ENCODE measurements around the gene AGPS.

AGPS gene

DNA sequence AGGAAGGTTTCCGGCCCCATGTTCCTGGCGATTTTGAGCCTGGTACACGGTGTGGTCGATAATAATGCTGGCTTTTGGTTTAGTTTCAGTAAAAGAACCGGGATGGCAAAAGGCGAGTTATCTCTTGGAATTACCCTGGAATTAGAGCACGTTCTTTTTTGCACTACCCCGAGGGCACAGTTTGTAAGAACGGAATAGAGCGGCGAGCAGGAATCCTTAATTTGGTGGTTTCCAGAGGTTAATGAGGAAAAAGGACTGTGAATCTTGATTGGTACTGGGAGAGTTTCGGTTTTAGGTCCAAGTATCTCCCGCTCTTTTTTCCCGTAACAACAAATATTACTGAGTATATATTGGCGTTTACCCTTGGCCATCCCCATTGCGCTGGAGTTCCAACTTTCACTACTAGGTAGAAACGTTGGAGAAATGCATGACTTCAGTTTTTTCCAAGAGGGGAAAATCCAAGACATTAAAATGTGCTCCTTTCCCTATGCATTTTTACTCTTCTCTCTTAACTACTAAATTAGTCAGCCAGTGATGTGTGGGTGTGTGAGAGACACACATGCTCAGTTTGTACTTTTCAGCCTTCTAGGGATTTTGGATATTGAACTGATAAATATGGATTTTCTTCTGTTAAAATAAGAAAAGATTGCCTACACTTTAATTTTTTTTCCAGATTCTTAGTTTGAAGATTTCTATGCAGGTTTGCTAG is 160.8 kb downstream of the AGPS start (continued):
- TF ChIP-seq, protein P1, sequence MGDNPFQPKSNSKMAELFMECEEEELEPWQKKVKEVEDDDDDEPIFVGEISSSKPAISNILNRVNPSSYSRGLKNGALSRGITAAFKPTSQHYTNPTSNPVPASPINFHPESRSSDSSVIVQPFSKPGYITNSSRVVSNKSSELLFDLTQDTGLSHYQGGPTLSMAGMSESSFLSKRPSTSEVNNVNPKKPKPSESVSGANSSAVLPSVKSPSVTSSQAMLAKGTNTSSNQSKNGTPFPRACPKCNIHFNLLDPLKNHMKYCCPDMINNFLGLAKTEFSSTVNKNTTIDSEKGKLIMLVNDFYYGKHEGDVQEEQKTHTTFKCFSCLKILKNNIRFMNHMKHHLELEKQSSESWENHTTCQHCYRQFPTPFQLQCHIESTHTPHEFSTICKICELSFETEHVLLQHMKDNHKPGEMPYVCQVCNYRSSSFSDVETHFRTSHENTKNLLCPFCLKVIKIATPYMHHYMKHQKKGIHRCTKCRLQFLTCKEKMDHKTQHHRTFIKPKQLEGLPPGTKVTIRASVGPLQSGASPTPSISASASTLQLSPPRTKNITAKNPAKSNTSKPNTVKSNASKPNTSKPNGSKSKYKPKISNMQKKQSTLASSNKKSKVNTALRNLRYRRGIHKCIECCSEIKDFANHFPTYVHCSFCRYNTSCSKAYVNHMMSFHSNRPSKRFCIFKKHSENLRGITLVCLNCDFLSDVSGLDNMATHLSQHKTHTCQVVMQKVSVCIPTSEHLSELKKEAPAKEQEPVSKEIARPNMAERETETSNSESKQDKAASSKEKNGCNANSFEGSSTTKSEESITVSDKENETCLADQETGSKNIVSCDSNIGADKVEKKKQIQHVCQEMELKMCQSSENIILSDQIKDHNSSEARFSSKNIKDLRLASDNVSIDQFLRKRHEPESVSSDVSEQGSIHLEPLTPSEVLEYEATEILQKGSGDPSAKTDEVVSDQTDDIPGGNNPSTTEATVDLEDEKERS (tag by site-specific recombination; IDR thresholded peaks at IDR 0.05): no peak
- TF ChIP-seq RBAK (tag by site-specific recombination; IDR thresholded peaks at IDR 0.05) (no peak), ZNF391 (tag by site-specific recombination; IDR thresholded peaks at IDR 0.05; ENCODE audit: borderline replicate concordance, low read depth) (no peak), ZNF175 (tag by site-specific recombination; IDR thresholded peaks at IDR 0.05) (no peak), HOXD13 (CRISPR knock-in tag; IDR thresholded peaks at IDR 0.05; ENCODE audit: borderline replicate concordance) (no peak), ZNF707 (tag by site-specific recombination; IDR thresholded peaks at IDR 0.05) (no peak), ZNF239 (tag by site-specific recombination; IDR thresholded peaks at IDR 0.05) (no peak), ZNF629 (tag by site-specific recombination; IDR thresholded peaks at IDR 0.05) (0 out of 2 replicates have a peak, but pooled peaks have one; percentile 3), ZNF24 (tag by site-specific recombination; IDR thresholded peaks at IDR 0.05) (no peak), ZNF747 (tag by site-specific recombination; IDR thresholded peaks at IDR 0.05) (no peak), ZNF311 (tag by site-specific recombination; IDR thresholded peaks at IDR 0.05; ENCODE audit: borderline replicate concordance) (no peak), ZNF600 (tag by site-specific recombination; IDR thresholded peaks at IDR 0.05) (peak; percentile 7; the same call in 1 of the 2 replicates)

DNA sequence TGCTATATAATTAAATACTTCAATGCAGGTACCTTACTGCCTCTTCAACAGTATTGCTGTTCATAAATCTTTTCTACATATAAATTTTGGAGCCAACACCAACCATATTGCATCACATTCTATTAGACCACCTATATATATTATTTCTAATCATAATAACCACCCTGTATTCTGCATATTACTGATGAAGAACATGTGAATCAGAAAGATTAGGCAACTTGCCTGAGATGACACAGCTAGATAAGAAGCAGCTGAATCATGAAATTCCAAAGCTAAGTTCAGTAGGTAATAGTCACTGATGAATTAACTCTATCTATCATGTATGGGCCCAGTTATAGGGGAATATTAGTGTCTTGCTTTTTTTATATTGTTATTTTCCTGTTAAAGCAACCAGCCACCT is 161.8 kb downstream of the AGPS start:
- CTCF ChIA-PET: interaction anchor here (0.6 to 2.0 kb wide), 2 partner anchors 50 to 300 kb away, joined by 3 to 4 read pairs; no protein-coding TSS in a partner anchor
- H3K4me1 ChIP-seq (ENCODE audit: control insufficient read depth, insufficient read depth, low read length): no peaks in the 10 kb centered on the region
- H3K36me3 ChIP-seq (ENCODE audit: control insufficient read depth in 2 of 2, insufficient read depth in 1 of 2, low read length in 2 of 2): no peaks in the 10 kb centered on the region
- H3K4me3 ChIP-seq (ENCODE audit: low read depth, low read length): no peak overlapping the region
- no peak overlapping the region for H3K27ac ChIP-seq (ENCODE audit: extremely low read depth, low read depth, low read length)
- no peaks in the 10 kb centered on the region for H3K9me3 ChIP-seq (ENCODE audit: control insufficient read depth, insufficient read depth, low read depth, low read length)
- POLR2A ChIA-PET: no interaction called here
- TF ChIP-seq ZNF510 (tag by site-specific recombination; IDR thresholded peaks at IDR 0.05; ENCODE audit: insufficient replicate concordance) (no peak), ZNF341 (tag by site-specific recombination; IDR thresholded peaks at IDR 0.05; ENCODE audit: low read depth) (no peak), ZNF248 (tag by site-specific recombination; IDR thresholded peaks at IDR 0.05) (no peak), ZNF560 (tag by site-specific recombination; IDR thresholded peaks at IDR 0.05; ENCODE audit: borderline replicate concordance) (no peak), ZNF626 (tag by site-specific recombination; IDR thresholded peaks at IDR 0.05) (no peak), ZNF394 (tag by site-specific recombination; IDR thresholded peaks at IDR 0.05; ENCODE audit: borderline replicate concordance) (no peak), TRIM28 (IDR thresholded peaks at IDR 0.05; ENCODE audit: borderline replicate concordance, low read length) (no peak), ZNF623 (tag by site-specific recombination; IDR thresholded peaks at IDR 0.05) (no peak), ZNF211 (tag by site-specific recombination; IDR thresholded peaks at IDR 0.05; ENCODE audit: low read depth) (no peak), EGR2 (tag by site-specific recombination; IDR thresholded peaks at IDR 0.05; ENCODE audit: low read depth) (no peak), ZFHX2 (tag by site-specific recombination; conservative IDR thresholded peaks at IDR 0.05) (no peak), ZNF302 (tag by site-specific recombination; IDR thresholded peaks at IDR 0.05; ENCODE audit: low read depth) (no peak), HOXD13 (CRISPR knock-in tag; IDR thresholded peaks at IDR 0.05; ENCODE audit: borderline replicate concordance) (no peak), ZNF24 (tag by site-specific recombination; IDR thresholded peaks at IDR 0.05) (no peak)
- TF ChIP-seq, protein P2, sequence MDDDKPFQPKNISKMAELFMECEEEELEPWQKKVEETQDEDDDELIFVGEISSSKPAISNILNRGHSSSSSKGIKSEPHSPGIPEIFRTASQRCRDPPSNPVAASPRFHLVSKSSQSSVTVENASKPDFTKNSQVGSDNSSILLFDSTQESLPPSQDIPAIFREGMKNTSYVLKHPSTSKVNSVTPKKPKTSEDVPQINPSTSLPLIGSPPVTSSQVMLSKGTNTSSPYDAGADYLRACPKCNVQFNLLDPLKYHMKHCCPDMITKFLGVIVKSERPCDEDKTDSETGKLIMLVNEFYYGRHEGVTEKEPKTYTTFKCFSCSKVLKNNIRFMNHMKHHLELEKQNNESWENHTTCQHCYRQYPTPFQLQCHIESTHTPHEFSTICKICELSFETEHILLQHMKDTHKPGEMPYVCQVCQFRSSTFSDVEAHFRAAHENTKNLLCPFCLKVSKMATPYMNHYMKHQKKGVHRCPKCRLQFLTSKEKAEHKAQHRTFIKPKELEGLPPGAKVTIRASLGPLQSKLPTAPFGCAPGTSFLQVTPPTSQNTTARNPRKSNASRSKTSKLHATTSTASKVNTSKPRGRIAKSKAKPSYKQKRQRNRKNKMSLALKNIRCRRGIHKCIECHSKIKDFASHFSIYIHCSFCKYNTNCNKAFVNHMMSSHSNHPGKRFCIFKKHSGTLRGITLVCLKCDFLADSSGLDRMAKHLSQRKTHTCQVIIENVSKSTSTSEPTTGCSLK (tag by site-specific recombination; IDR thresholded peaks at IDR 0.05): no peak
- TF ChIP-seq, protein P3, sequence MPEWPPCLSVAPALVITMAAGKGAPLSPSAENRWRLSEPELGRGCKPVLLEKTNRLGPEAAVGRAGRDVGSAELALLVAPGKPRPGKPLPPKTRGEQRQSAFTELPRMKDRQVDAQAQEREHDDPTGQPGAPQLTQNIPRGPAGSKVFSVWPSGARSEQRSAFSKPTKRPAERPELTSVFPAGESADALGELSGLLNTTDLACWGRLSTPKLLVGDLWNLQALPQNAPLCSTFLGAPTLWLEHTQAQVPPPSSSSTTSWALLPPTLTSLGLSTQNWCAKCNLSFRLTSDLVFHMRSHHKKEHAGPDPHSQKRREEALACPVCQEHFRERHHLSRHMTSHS (tag by site-specific recombination; IDR thresholded peaks at IDR 0.05): no peak
- TF ChIP-seq, protein P4, sequence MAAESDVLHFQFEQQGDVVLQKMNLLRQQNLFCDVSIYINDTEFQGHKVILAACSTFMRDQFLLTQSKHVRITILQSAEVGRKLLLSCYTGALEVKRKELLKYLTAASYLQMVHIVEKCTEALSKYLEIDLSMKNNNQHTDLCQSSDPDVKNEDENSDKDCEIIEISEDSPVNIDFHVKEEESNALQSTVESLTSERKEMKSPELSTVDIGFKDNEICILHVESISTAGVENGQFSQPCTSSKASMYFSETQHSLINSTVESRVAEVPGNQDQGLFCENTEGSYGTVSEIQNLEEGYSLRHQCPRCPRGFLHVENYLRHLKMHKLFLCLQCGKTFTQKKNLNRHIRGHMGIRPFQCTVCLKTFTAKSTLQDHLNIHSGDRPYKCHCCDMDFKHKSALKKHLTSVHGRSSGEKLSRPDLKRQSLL (tag by site-specific recombination; IDR thresholded peaks at IDR 0.05): no peak
- TF ChIP-seq, protein P5, sequence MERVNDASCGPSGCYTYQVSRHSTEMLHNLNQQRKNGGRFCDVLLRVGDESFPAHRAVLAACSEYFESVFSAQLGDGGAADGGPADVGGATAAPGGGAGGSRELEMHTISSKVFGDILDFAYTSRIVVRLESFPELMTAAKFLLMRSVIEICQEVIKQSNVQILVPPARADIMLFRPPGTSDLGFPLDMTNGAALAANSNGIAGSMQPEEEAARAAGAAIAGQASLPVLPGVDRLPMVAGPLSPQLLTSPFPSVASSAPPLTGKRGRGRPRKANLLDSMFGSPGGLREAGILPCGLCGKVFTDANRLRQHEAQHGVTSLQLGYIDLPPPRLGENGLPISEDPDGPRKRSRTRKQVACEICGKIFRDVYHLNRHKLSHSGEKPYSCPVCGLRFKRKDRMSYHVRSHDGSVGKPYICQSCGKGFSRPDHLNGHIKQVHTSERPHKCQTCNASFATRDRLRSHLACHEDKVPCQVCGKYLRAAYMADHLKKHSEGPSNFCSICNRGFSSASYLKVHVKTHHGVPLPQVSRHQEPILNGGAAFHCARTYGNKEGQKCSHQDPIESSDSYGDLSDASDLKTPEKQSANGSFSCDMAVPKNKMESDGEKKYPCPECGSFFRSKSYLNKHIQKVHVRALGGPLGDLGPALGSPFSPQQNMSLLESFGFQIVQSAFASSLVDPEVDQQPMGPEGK (tag by site-specific recombination; IDR thresholded peaks at IDR 0.05): no peak

All from HEK293 (cell line).